ENCODE data around the gene ZFYVE1. TPM values are rescaled to one million over a fixed set of nuclear protein-coding genes. Genes with fewer than 3 reads are reported as not detected.
A peak's percentile ranks its signal among the peaks of the same experiment; 100 is the strongest.

ZFYVE1 gene
- total RNA-seq = 10 to 100 TPM; 18.7 to 22.2 (median 22.1) TPM

GRCh38 chr14:73026845-73027542 lies at the start of gene ZFYVE1:
TSS of gene ZFYVE1 (minus strand) at chr14:73027106. CDS start at chr14:73024508, 2,598 bp downstream.
- Histone ChIP-seq H3K36me3 (no peaks in the 10 kb centered on the region), H3K9me3 (no peaks in the 10 kb centered on the region), H3K27me3 (no peaks in the 10 kb centered on the region), H3K4me1 (peaks cover 0 to 4% of the 10 kb centered on the region in 2 donors), H3K4me3 (peak within 1 kb of the TSS; percentile 61 to 98 (median 86)), H3K27ac (peak within 1 kb of the TSS; percentile 93 to 95)
- peak; percentile 95 to 97 for DNase-seq (ENCODE audit: low spot score in 2 of 2)
- intact Hi-C loops (cut with DNase I; ENCODE audit: low total_unique reads) = no loop called here
- no peak for TF ChIP-seq CTCF (IDR thresholded peaks at IDR 0.05)
- TF ChIP-seq POLR2A (IDR thresholded peaks at IDR 0.05) = peak; percentile 37
- peak; percentile 78 to 94 (median 81) for TF ChIP-seq POLR2AphosphoS5 (IDR thresholded peaks at IDR 0.05)

- Histone ChIP-seq H3K36me3 (no peaks in the 10 kb centered on the region), H3K4me3 (no peak overlapping the region), H3K27ac (no peak overlapping the region), H3K4me1 (no peaks in the 10 kb centered on the region), H3K27me3 (no peaks in the 10 kb centered on the region), H3K9me3 (no peaks in the 10 kb centered on the region)
- no peak for DNase-seq (ENCODE audit: low spot score in 2 of 2)
- TF ChIP-seq POLR2A (IDR thresholded peaks at IDR 0.05) (no peak), POLR2AphosphoS5 (IDR thresholded peaks at IDR 0.05) (no peak), CTCF (IDR thresholded peaks at IDR 0.05) (no peak)
- intact Hi-C loops (cut with DNase I; ENCODE audit: low total_unique reads) = no loop called here
Observed at GRCh38 chr14:73069585-73069984, 42.7 kb upstream of the ZFYVE1 start.

- peak overlapping the region; percentile 71 to 93 (median 89) for H3K4me3 ChIP-seq
- H3K9me3 ChIP-seq = no peaks in the 10 kb centered on the region
- peak overlapping the region; percentile 93 to 96 for H3K27ac ChIP-seq
- intact Hi-C loops (cut with DNase I; ENCODE audit: low total_unique reads) = no loop called here
- no peak for TF ChIP-seq CTCF (IDR thresholded peaks at IDR 0.05)
- TF ChIP-seq POLR2AphosphoS5 (IDR thresholded peaks at IDR 0.05) = no peak
- no peak for TF ChIP-seq POLR2A (IDR thresholded peaks at IDR 0.05)
- peak in 1 of 2 donors; percentile 38 for DNase-seq (ENCODE audit: low spot score in 2 of 2)
- no peaks in the 10 kb centered on the region for H3K27me3 ChIP-seq
- peaks cover 0 to 6% of the 10 kb centered on the region in 2 donors for H3K4me1 ChIP-seq
- H3K36me3 ChIP-seq = no peaks in the 10 kb centered on the region
Observed at GRCh38 chr14:73058922-73059673, 32.2 kb upstream of the ZFYVE1 start.

GRCh38 chr14:73058224-73058921 lies 31.5 kb upstream of the ZFYVE1 start, which contains the start of gene RBM25:
TSS of gene RBM25 (plus strand) at chr14:73058534. CDS start at chr14:73071642, 13,108 bp downstream.
- TF ChIP-seq POLR2AphosphoS5 (IDR thresholded peaks at IDR 0.05) = peak; percentile 99
- no peak for TF ChIP-seq CTCF (IDR thresholded peaks at IDR 0.05)
- peak; percentile 93 for TF ChIP-seq POLR2A (IDR thresholded peaks at IDR 0.05)
- intact Hi-C loops (cut with DNase I; ENCODE audit: low total_unique reads) = no loop called here
- H3K27ac ChIP-seq = peak within 1 kb of the TSS; percentile 93 to 96
- peaks cover 0 to 6% of the 10 kb centered on the region in 2 donors for H3K4me1 ChIP-seq
- H3K4me3 ChIP-seq = peak within 1 kb of the TSS; percentile 71 to 93 (median 89)
- no peaks in the 10 kb centered on the region for H3K9me3 ChIP-seq
- no peaks in the 10 kb centered on the region for H3K27me3 ChIP-seq
- no peaks in the 10 kb centered on the region for H3K36me3 ChIP-seq
- DNase-seq (ENCODE audit: low spot score in 2 of 2) = peak; percentile 94 to 96

Data from breast epithelium (tissue), 4 donors.